ENCODE data around the gene AKT3.

Gene AKT3

GRCh38 chr1:243452092-243452491, 398.0 kb downstream of the AKT3 start:
- H3K36me3 ChIP-seq (ENCODE audit: low read depth): no peaks in the 10 kb centered on the region
- TF ChIP-seq CTCF (IDR thresholded peaks at IDR 0.05; ENCODE audit: poor library complexity, severe bottlenecking): no peak
- DNase-seq (ENCODE audit: low spot score): no peak
- no peaks in the 10 kb centered on the region for H3K27me3 ChIP-seq (ENCODE audit: insufficient read depth, poor library complexity, severe bottlenecking)
- H3K27ac ChIP-seq (ENCODE audit: poor library complexity, severe bottlenecking): no peak overlapping the region
- ATAC-seq (ENCODE audit: low read depth): no peak
- H3K4me3 ChIP-seq (ENCODE audit: severe bottlenecking): no peak overlapping the region
- no peaks in the 10 kb centered on the region for H3K9me3 ChIP-seq (ENCODE audit: severe bottlenecking)
- no peaks in the 10 kb centered on the region for H3K4me1 ChIP-seq (ENCODE audit: insufficient read depth, poor library complexity, severe bottlenecking)

- Histone ChIP-seq H3K27me3 (ENCODE audit: insufficient read depth, poor library complexity, severe bottlenecking) (no peaks in the 10 kb centered on the region), H3K9me3 (ENCODE audit: severe bottlenecking) (no peaks in the 10 kb centered on the region), H3K4me1 (ENCODE audit: insufficient read depth, poor library complexity, severe bottlenecking) (no peaks in the 10 kb centered on the region), H3K36me3 (ENCODE audit: low read depth) (no peaks in the 10 kb centered on the region), H3K27ac (ENCODE audit: poor library complexity, severe bottlenecking) (no peak overlapping the region), H3K4me3 (ENCODE audit: severe bottlenecking) (no peak overlapping the region)
- DNase-seq (ENCODE audit: low spot score): no peak
- no peak for ATAC-seq (ENCODE audit: low read depth)
- no peak for TF ChIP-seq CTCF (IDR thresholded peaks at IDR 0.05; ENCODE audit: poor library complexity, severe bottlenecking)
Measured at GRCh38 chr1:243449373-243449772, 400.7 kb downstream of the AKT3 start.

- TF ChIP-seq CTCF (IDR thresholded peaks at IDR 0.05; ENCODE audit: poor library complexity, severe bottlenecking): no peak
- H3K27ac ChIP-seq (ENCODE audit: poor library complexity, severe bottlenecking): no peak overlapping the region
- ATAC-seq (ENCODE audit: low read depth): no peak
Measured at GRCh38 chr1:243447844-243448243, 402.2 kb downstream of the AKT3 start.

GRCh38 chr1:243447347-243447746, 402.7 kb downstream of the AKT3 start:
- Histone ChIP-seq H3K4me1 (ENCODE audit: insufficient read depth, poor library complexity, severe bottlenecking) (no peaks in the 10 kb centered on the region), H3K4me3 (ENCODE audit: severe bottlenecking) (no peak overlapping the region), H3K9me3 (ENCODE audit: severe bottlenecking) (no peaks in the 10 kb centered on the region), H3K36me3 (ENCODE audit: low read depth) (no peaks in the 10 kb centered on the region), H3K27me3 (ENCODE audit: insufficient read depth, poor library complexity, severe bottlenecking) (no peaks in the 10 kb centered on the region), H3K27ac (ENCODE audit: poor library complexity, severe bottlenecking) (no peak overlapping the region)
- ATAC-seq (ENCODE audit: low read depth) (no peak), DNase-seq (ENCODE audit: low spot score) (no peak)
- no peak for TF ChIP-seq CTCF (IDR thresholded peaks at IDR 0.05; ENCODE audit: poor library complexity, severe bottlenecking)

More at GRCh38 chr1:243447844-243448243, 402.2 kb downstream of the AKT3 start:
- no peak for DNase-seq (ENCODE audit: low spot score)
- no peaks in the 10 kb centered on the region for H3K27me3 ChIP-seq (ENCODE audit: insufficient read depth, poor library complexity, severe bottlenecking)
- H3K9me3 ChIP-seq (ENCODE audit: severe bottlenecking): no peaks in the 10 kb centered on the region
- H3K4me1 ChIP-seq (ENCODE audit: insufficient read depth, poor library complexity, severe bottlenecking): no peaks in the 10 kb centered on the region
- no peak overlapping the region for H3K4me3 ChIP-seq (ENCODE audit: severe bottlenecking)
- H3K36me3 ChIP-seq (ENCODE audit: low read depth): no peaks in the 10 kb centered on the region

GRCh38 chr1:243443557-243443956, 406.5 kb downstream of the AKT3 start:
- Histone ChIP-seq H3K4me3 (ENCODE audit: severe bottlenecking) (no peak overlapping the region), H3K4me1 (ENCODE audit: insufficient read depth, poor library complexity, severe bottlenecking) (no peaks in the 10 kb centered on the region), H3K27me3 (ENCODE audit: insufficient read depth, poor library complexity, severe bottlenecking) (no peaks in the 10 kb centered on the region), H3K27ac (ENCODE audit: poor library complexity, severe bottlenecking) (no peak overlapping the region), H3K36me3 (ENCODE audit: low read depth) (no peaks in the 10 kb centered on the region), H3K9me3 (ENCODE audit: severe bottlenecking) (no peaks in the 10 kb centered on the region)
- ATAC-seq (ENCODE audit: low read depth) (no peak), DNase-seq (ENCODE audit: low spot score) (no peak)
- TF ChIP-seq CTCF (IDR thresholded peaks at IDR 0.05; ENCODE audit: poor library complexity, severe bottlenecking): no peak
